GM21526 (cell line): Measurements from ENCODE around the gene NTSR2.

ENCODE experiments used
- ATAC-seq: cut with Tn5 transposase; IDR thresholded peaks from one replicate; pipeline ENCODE4 v1.9.1; 2021; ENCODE audit warnings: moderate library complexity; ENCODE audit not compliant: unreplicated experiment, low FRiP score

Gene NTSR2

DNA sequence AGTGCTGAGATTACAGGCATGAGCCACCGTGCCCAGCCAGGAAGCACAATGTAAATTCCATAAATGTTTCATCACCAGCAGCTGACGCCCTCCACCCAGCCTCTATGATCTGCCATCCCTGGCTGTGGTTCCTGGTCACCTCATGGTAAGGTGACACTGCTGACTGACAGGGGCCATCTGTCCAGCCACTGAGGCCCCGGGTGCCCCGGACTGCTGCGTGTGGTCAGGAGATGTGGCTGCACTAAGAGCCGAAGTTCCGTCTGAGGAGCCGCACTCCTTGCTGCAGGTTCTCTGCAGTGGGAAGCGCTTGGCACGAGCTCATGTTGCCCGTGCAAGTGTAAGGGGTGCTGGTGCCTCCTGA is 10.9 kb downstream of the NTSR2 start:
- ATAC-seq, result no peak

GRCh38 chr2:11658208-11659114 is 11.5 kb downstream of the NTSR2 start:
- ATAC-seq, result no peak

DNA sequence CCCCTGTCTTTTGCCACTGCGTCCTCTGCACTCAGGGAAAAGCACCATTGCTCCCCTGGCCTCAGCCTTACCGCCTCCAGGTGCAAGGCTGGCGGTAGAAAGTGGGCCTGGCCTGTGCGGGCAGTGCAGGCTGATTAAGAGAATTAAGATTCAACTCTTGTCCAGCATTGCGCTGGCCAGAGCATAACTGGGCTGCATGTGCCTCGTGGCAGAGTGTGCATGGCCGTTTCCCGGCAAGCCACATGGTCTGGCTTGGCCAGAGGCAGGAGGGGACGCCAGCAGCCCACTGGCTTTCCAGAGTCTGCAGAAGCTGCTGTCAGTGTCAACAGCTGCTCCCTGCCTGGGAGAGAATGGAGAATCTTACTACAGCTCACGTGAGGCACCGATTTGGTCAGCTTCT is 12.3 kb downstream of the NTSR2 start:
- no peak for ATAC-seq

- no peak for ATAC-seq
These were observed 12.8 kb downstream of the NTSR2 start for GRCh38 chr2:11657195-11657594.

DNA sequence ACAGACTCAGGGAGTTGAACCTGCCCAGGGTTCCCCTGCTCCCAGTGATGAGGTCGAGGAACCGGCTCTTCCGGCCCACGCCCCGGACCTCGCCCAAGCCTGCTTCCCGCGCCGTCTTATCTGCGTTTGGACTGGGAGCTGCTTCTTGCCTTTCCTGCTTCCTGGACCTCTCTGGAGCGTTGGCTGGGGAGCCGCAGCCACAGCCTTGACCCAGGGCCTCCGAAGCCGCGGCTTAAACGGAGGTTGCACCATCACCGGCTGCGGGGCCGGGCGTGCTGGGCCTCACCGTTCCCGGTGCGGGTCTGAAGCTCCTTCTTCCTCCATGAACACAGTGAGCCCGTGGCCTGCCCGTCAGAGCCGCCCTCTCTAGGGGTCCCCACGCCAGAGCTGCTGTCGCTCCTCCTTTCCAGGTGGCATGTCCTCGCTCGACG is 13.3 kb downstream of the NTSR2 start:
- no peak for ATAC-seq

GRCh38 chr2:11656252-11656651 is 13.7 kb downstream of the NTSR2 start:
- no peak for ATAC-seq

DNA sequence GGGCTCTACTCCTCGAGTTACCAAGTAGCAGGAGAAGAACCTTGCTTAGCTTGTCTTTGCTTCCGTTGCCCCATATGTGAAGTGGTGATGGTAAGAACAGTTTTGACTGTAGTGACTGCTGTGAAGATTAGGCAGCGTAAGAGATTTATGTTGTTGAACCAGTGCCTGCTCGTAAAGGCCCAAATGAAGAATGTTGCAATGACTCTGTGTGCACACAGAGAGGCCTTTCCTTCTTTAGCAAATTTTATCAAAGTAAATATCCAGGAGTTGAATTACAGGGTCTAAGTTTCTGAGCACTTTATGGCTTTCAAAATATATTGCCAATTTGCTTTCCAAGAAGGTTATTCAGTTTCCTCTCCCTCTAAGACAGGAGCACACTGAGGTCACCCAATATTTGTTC is 14.5 kb downstream of the NTSR2 start:
- ATAC-seq, result no peak

- ATAC-seq, result no peak
These were observed 17.4 kb downstream of the NTSR2 start for GRCh38 chr2:11652553-11652952.

DNA sequence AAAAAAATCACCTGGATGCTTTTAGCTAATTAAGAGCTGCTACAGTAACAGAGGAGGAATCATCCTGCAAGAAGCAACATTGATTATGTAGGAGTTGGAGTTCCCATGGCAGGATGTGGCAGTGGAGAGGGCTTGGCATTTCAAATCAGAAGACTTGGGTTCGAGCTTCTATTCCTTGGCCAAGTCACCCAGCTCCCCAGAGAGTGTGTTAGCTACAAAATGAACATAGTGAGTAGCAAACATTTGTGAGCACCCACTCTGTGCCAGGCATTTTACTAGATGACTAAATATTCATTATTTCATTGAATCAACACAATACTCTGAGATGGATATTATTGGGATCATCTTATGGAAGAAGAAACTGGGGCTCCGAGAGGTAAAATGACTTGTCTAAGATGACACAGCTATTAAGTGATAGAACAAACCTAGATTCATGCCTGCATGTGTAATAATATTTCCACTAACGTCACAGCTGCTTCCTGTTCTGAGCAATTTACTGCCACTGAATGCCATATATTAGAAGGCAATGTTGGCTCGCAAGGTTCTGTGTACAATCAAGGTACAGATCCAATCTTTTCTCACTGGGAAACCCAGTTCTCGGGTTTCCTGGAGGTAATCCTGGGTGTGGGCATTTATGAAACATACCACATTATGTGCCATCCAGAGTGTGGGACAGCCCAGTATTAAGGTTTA is 18.0 kb downstream of the NTSR2 start:
- ATAC-seq, result no peak

GRCh38 chr2:11649093-11649492 is 20.9 kb downstream of the NTSR2 start:
- no peak for ATAC-seq

GRCh38 chr2:11647834-11648600 is 22.0 kb downstream of the NTSR2 start:
- ATAC-seq, result no peak

DNA sequence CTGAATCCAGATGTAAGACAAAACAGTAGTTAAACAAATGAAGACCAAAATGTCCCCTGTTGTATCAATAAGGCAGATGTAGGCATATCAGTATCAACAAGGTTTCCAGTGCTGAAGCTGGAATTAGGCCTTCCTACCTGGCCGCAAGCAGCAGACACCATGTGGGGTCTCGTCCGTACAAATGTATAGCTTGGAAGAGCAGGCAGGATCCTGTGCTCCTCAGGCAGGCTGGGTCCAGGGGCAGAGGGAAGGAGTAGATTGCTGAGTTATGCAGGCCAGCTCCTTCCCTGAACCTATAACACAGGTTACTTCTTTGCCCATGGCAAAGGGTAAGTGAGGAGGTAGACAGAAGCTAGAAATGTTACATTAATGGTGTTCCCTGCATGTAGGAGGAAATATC is 23.5 kb downstream of the NTSR2 start:
- no peak for ATAC-seq

- no peak for ATAC-seq
These were observed 25.7 kb downstream of the NTSR2 start for GRCh38 chr2:11644293-11644692.

- no peak for ATAC-seq
These were observed 27.0 kb downstream of the NTSR2 start for GRCh38 chr2:11642972-11643371.

DNA sequence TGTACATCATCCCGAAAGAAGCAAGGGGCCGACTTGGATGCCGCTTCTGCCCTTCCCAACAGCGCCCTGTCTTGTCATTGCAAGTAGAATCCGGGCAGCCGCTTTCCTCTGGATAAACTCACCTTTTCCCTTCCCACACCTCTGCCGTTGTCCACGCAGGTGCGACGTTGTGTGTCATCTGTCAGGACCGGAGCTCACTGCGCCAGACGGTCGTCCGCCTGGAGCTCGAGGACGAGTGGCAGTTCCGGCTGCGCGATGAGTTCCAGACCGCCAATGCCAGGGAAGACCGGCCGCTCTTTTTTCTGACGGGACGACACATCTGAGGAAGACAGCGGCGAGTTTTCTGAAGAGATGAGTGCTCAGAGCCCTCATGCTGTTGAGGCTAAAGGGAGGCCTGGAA is 29.9 kb downstream of the NTSR2 start:
- no peak for ATAC-seq

DNA sequence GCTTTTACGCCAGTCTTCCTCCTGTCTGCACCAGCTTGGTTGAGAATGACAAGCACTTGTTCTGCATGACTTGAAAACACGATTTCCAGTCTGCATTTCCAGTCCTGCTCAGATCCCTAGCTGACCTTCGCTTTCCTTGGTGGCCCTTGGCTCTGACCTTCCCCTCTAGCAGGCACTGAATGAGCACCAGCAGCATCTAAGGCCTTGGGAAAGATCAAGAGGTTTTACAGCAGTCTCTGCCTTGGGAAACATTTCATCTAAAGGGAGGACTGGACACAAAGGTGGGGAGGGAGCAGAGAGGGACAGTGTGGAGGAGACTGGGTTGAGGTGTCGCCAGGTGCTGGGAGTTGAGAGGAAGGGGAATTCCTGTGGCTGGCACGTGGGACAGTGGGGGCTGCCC is 30.5 kb downstream of the NTSR2 start:
- no peak for ATAC-seq

- ATAC-seq, result no peak
These were observed 32.4 kb downstream of the NTSR2 start for GRCh38 chr2:11637546-11637945.

GRCh38 chr2:11636593-11637295 is 33.3 kb downstream of the NTSR2 start:
- no peak for ATAC-seq

GRCh38 chr2:11635141-11635540 is 34.9 kb downstream of the NTSR2 start:
- ATAC-seq, result no peak

DNA sequence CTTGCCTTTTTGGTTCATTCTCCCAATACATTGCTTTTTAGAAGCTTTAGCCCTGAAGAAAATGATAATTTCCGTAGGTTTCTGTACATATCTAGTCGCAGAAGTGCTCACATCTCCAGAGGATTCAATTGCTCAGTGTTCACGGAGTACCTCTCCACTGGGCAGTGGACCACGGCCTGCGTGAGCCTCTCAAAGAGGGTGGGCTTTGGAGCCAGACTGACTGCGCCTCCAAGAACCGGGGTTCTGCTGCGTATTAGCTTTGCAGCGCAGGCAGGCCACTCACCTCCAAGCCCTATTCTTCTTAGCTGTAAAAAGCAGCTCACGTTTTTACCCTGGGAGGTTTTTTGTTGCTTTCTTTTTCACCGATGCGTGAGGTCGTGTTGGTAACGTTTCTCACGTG is 35.4 kb downstream of the NTSR2 start:
- no peak for ATAC-seq
